ENCODE data around the gene ANGEL1.

The ANGEL1 gene

GRCh38 chr14:76780058-76780345 is 32.7 kb downstream of the ANGEL1 start:
- no peak for TF ChIP-seq CTCF (conservative IDR thresholded peaks at IDR 0.05; ENCODE audit: low read depth, low read length)
- no peak for DNase-seq (ENCODE audit: low read depth)
- no peak overlapping the region for H3K4me3 ChIP-seq (ENCODE audit: low read length)

DNA sequence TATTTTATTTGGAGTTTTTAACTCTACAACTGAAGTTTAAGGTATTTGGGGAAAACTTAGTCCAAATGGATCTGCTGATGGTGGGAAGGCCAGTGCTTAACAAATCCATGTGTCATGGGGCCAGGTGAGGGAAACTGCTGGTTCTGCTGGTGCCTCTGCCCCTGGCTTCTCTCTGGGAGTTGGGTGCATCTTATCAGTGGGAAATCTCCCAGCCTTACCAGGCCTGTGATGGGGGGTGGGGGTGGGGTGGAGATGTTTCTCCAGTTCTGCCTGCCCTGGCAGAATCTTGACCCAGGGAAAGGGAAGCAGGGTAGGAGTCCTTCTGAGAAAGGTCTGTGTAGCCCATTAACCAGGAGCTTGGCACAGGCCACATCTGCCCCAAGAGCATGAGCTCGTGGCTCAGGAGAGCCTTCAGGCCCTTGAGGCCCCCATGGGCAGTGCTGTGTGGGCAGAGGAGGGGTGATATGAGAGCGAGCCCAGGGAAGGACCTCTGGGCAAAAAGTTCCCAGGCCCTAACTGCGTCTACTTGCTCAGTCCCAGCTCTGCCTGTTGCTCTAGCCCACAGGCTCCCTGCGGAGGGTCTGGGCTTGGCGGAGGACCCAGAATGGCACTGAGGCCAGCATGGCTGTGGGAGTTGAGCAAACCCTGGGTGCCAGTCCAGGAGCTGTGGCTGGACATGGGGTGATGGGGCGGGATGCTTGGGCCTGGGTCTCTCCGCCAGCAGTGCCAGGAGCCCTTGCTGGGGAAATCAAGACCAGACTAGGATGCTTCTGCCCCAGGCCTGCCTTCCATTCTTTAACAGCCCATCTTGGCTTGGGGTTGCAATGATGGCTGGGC is 33.2 kb downstream of the ANGEL1 start:
- no peak overlapping the region for H3K4me3 ChIP-seq (ENCODE audit: low read length)
- TF ChIP-seq CTCF (conservative IDR thresholded peaks at IDR 0.05; ENCODE audit: low read depth, low read length): no peak
- DNase-seq (ENCODE audit: low read depth): no peak

DNA sequence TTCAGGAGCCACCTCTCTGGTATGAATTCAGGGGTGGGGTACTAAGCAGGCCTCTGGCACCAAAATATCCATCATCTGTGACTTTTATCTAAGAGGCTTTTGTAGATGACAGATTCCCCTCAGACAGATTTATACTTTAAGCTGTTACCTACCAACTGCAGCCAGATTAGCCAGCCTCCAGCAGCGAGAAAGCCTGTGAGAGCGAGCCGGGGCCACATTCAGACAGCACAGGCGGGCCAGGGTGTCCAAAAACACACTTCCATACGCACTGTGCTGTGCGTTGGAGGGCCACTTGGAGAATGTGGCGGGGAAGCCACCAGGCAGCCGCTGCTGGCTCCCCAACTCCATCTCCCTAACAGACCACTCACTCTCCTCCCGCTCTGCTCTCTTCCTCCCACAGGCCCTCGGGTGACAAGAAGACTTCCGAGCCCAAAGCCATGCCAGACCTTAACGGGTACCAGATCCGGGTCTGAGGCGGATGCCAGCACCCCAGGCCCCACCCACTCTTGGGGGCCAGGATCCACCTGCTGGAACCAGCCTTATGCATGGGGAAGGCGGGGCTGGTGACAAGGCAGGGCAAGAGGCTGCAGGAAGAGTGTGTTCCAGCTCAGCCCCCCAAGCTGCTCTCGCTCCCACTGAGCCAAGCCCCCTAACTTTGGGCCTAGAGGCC is 34.0 kb downstream of the ANGEL1 start:
- no peak for TF ChIP-seq CTCF (conservative IDR thresholded peaks at IDR 0.05; ENCODE audit: low read depth, low read length)
- DNase-seq (ENCODE audit: low read depth): no peak
- no peak overlapping the region for H3K4me3 ChIP-seq (ENCODE audit: low read length)

- no peak for TF ChIP-seq CTCF (conservative IDR thresholded peaks at IDR 0.05; ENCODE audit: low read depth, low read length)
- no peak for DNase-seq (ENCODE audit: low read depth)
- no peak overlapping the region for H3K4me3 ChIP-seq (ENCODE audit: low read length)
These were observed 35.0 kb downstream of the ANGEL1 start for GRCh38 chr14:76777721-76778120.

GRCh38 chr14:76776428-76777251 is 36.0 kb downstream of the ANGEL1 start:
- H3K4me3 ChIP-seq (ENCODE audit: low read length): no peak overlapping the region
- no peak for DNase-seq (ENCODE audit: low read depth)
- TF ChIP-seq CTCF (conservative IDR thresholded peaks at IDR 0.05; ENCODE audit: low read depth, low read length): no peak

- DNase-seq (ENCODE audit: low read depth): no peak
- H3K4me3 ChIP-seq (ENCODE audit: low read length): no peak overlapping the region
- no peak for TF ChIP-seq CTCF (conservative IDR thresholded peaks at IDR 0.05; ENCODE audit: low read depth, low read length)
These were observed 36.8 kb downstream of the ANGEL1 start for GRCh38 chr14:76775695-76776427.
